ENCODE measurements around the gene C11orf86.
A peak's percentile ranks its signal among the peaks of the same experiment; 100 is the strongest.
"Not testable (repeated sequence)": the region's sequence is repeated elsewhere in the genome, so short reads cannot be mapped to it uniquely, and the experiment has no call there.

The C11orf86 gene

GRCh38 chr11:66951927-66952337 is 23.2 kb upstream of the C11orf86 start:
- Histone ChIP-seq H3K4me1 (ENCODE audit: control insufficient read depth, insufficient read depth, low read length, unreplicated experiment) (peaks cover 17% of the 10 kb centered on the region), H2AFZ (ENCODE audit: low read length, unreplicated experiment) (no peak overlapping the region), H3K4me3 (ENCODE audit: low read depth, low read length) (no peak overlapping the region), H3K27me3 (ENCODE audit: insufficient read depth, low read length) (no peaks in the 10 kb centered on the region), H3K36me3 (ENCODE audit: insufficient read depth, low read length) (peaks cover under 1% of the 10 kb centered on the region; the same call in 1 of the 2 replicates), H3K79me2 (ENCODE audit: control insufficient read depth, insufficient read depth, low read length, unreplicated experiment) (no peaks in the 10 kb centered on the region), H3K27ac (ENCODE audit: low read depth, low read length) (no peak overlapping the region)

DNA sequence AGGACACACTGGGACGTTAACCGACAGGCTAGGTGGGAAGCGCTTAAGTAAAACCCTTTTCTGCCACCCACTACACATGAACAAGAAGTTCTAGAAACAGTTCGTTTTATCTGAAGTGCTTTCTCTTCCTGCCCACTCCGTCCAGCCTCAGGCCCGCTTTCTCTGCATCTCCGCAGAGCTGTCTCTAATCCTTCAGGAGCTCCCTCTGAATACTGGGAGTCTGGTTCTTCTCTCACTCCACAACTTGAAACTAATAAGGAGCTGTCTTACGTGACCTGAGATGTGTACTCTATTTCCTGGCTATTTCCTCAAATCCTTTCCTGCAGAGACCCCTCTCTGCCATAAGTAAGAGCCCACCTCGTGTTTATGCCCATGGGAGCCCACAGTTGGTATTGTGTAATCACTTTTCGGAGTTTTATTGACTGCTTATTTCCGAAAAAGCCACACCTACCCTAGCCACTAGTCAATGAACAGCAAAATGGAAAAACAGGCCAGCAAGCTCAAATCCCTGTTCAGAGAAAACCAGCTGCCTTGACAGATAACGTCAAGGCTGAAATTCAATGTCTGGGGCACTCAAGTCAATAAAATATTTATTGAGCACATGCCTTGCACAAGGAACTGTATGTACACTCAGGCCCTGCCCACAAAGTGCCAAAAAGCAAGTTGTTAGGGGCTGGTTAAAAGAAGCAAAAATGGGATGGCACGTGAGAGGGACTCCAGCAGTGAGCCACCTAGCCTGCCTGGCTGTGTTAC is 21.8 kb upstream of the C11orf86 start:
- Histone ChIP-seq H3K79me2 (ENCODE audit: control insufficient read depth, insufficient read depth, low read length, unreplicated experiment) (no peaks in the 10 kb centered on the region), H3K4me3 (ENCODE audit: low read depth, low read length) (no peak overlapping the region), H2AFZ (ENCODE audit: low read length, unreplicated experiment) (no peak overlapping the region), H3K27ac (ENCODE audit: low read depth, low read length) (no peak overlapping the region), H3K27me3 (ENCODE audit: insufficient read depth, low read length) (no peaks in the 10 kb centered on the region), H3K36me3 (ENCODE audit: insufficient read depth, low read length) (no peaks in the 10 kb centered on the region), H3K4me1 (ENCODE audit: control insufficient read depth, insufficient read depth, low read length, unreplicated experiment) (peaks cover 23% of the 10 kb centered on the region)

GRCh38 chr11:66956689-66957290 is 18.3 kb upstream of the C11orf86 start:
- Histone ChIP-seq H3K27me3 (ENCODE audit: insufficient read depth, low read length) (no peaks in the 10 kb centered on the region), H3K4me1 (ENCODE audit: control insufficient read depth, insufficient read depth, low read length, unreplicated experiment) (peaks cover 20% of the 10 kb centered on the region), H3K36me3 (ENCODE audit: insufficient read depth, low read length) (no peaks in the 10 kb centered on the region), H2AFZ (ENCODE audit: low read length, unreplicated experiment) (no peak overlapping the region), H3K79me2 (ENCODE audit: control insufficient read depth, insufficient read depth, low read length, unreplicated experiment) (no peaks in the 10 kb centered on the region), H3K27ac (ENCODE audit: low read depth, low read length) (peak overlapping the region; percentile 45), H3K4me3 (ENCODE audit: low read depth, low read length) (peak overlapping the region; percentile 90)

DNA sequence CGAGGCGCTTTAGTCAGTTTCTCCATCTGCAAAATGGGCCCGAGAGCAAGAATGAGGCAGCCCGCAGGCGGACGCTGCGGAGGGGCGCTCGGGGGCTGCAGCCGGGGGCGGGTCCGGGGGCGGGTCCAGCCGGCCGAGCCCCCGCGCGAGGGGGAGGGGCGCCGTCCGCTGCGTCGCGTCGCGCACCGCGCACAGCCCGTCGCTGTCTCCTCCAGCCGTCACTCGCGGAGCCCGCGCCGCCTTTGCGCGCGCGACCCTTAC is 17.2 kb upstream of the C11orf86 start:
- no peaks in the 10 kb centered on the region for H3K36me3 ChIP-seq (ENCODE audit: insufficient read depth, low read length)
- H3K79me2 ChIP-seq (ENCODE audit: control insufficient read depth, insufficient read depth, low read length, unreplicated experiment): no peaks in the 10 kb centered on the region
- peak overlapping the region; percentile 54; the same call in 1 of the 2 replicates for H3K27ac ChIP-seq (ENCODE audit: low read depth, low read length)
- H3K4me3 ChIP-seq (ENCODE audit: low read depth, low read length): peak overlapping the region; percentile 90
- no peaks in the 10 kb centered on the region for H3K27me3 ChIP-seq (ENCODE audit: insufficient read depth, low read length)
- H3K4me1 ChIP-seq (ENCODE audit: control insufficient read depth, insufficient read depth, low read length, unreplicated experiment): peaks cover 16% of the 10 kb centered on the region
- H2AFZ ChIP-seq (ENCODE audit: low read length, unreplicated experiment): peak overlapping the region; percentile 8

DNA sequence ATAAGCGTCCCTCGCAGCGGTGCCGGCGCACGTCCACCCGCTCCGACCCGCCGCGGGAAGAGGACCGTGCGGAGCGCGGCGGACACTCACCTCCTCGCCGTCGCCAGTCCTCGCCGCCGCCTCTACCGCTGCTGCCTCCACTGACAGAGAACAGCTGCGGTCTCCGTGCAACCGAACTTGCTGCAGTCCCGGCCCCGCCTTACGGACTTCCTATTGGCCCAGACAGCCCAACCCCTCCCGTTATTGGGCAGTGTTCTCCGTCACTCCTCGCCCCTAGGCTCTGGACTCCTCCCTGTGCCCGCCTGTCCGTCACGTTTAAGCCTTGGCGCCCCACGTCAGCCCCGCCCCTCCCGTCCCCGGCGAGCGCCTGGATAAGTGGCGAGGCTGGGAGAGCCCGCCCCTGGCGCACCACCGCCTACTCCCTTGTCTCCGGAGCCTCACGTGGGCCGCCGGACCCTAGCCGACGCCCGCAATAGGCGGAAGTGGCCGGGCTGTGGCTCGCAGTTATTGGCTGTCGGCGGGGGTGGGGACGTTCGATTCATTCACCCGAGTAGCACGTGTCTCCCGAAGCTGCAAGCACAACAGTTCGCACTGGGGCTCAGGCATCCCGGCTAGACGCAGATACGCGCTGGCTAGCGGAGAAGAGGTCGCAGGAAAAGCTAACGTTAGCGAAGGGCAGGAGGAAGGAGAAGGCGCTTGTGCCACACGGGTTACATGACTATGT is 16.7 kb upstream of the C11orf86 start, which contains the start of gene PC:
PC (minus strand) TSS at position 152 of the 724 bp plus-strand sequence. CDS start 86,224 bp downstream, outside the sequence.
- Histone ChIP-seq H2AFZ (ENCODE audit: low read length, unreplicated experiment) (peak within 1 kb of the TSS; percentile 19), H3K27ac (ENCODE audit: low read depth, low read length) (peak within 1 kb of the TSS; percentile 54), H3K36me3 (ENCODE audit: insufficient read depth, low read length) (no peaks in the 10 kb centered on the region), H3K27me3 (ENCODE audit: insufficient read depth, low read length) (no peaks in the 10 kb centered on the region), H3K79me2 (ENCODE audit: control insufficient read depth, insufficient read depth, low read length, unreplicated experiment) (no peaks in the 10 kb centered on the region), H3K4me3 (ENCODE audit: low read depth, low read length) (peak within 1 kb of the TSS; percentile 90), H3K4me1 (ENCODE audit: control insufficient read depth, insufficient read depth, low read length, unreplicated experiment) (peaks cover 16% of the 10 kb centered on the region)

DNA sequence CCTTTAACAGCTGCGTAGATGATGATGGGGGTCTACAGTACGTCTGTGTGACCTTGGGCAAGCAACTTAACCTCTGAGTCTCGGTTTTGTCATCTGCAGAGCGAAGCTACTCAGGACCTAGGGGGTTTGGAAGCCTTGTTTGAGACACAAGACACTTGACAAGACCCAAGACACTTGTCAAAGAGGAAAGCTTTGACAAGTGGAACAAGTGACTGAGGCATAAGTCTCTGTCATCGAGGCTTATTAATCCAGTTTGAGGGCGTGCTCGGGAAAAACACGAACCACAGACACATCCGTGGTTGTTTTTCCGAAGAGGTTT is 16.2 kb upstream of the C11orf86 start:
- Histone ChIP-seq H3K36me3 (ENCODE audit: insufficient read depth, low read length) (no peaks in the 10 kb centered on the region), H3K27me3 (ENCODE audit: insufficient read depth, low read length) (no peaks in the 10 kb centered on the region), H3K4me3 (ENCODE audit: low read depth, low read length) (peak overlapping the region; percentile 69), H3K4me1 (ENCODE audit: control insufficient read depth, insufficient read depth, low read length, unreplicated experiment) (peaks cover 16% of the 10 kb centered on the region), H3K27ac (ENCODE audit: low read depth, low read length) (no peak overlapping the region; the same call in 1 of the 2 replicates), H2AFZ (ENCODE audit: low read length, unreplicated experiment) (peak overlapping the region; percentile 19), H3K79me2 (ENCODE audit: control insufficient read depth, insufficient read depth, low read length, unreplicated experiment) (no peaks in the 10 kb centered on the region)

DNA sequence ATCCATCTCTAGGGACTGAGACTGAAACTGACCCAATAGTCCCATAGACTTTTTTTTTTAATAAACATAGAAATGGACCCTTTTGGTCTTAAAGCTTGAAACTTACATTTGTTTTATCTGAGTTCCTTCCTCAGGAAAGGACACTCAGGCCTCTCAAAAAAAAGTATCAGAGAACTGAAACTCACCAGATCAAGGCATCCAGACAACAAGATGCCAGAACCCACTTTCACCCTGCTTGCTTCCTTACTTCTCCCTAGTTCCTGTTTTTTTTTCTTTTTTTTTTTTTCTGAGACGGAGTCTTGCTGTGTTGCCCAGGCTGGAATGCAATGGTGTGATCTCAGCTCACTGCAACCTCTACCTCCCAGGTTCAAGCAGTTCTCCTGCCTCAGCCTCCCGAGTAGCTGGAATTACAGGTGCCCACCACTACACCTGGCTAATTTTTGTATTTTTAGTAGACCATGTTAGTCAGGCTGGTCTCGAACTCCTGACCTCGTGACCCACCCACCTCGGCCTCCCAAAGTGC is 13.4 kb upstream of the C11orf86 start:
- not testable (repeated sequence) for H3K4me3 ChIP-seq (ENCODE audit: low read depth, low read length); H3K27me3 ChIP-seq (ENCODE audit: insufficient read depth, low read length); H3K36me3 ChIP-seq (ENCODE audit: insufficient read depth, low read length); H3K79me2 ChIP-seq (ENCODE audit: control insufficient read depth, insufficient read depth, low read length, unreplicated experiment); H3K27ac ChIP-seq (ENCODE audit: low read depth, low read length); H2AFZ ChIP-seq (ENCODE audit: low read length, unreplicated experiment)
- peaks cover 24% of the 10 kb centered on the region for H3K4me1 ChIP-seq (ENCODE audit: control insufficient read depth, insufficient read depth, low read length, unreplicated experiment)

- Histone ChIP-seq H3K79me2 (ENCODE audit: control insufficient read depth, insufficient read depth, low read length, unreplicated experiment) (no peaks in the 10 kb centered on the region), H2AFZ (ENCODE audit: low read length, unreplicated experiment) (no peak overlapping the region), H3K27ac (ENCODE audit: low read depth, low read length) (no peak overlapping the region), H3K4me3 (ENCODE audit: low read depth, low read length) (no peak overlapping the region), H3K4me1 (ENCODE audit: control insufficient read depth, insufficient read depth, low read length, unreplicated experiment) (peaks cover 21% of the 10 kb centered on the region), H3K36me3 (ENCODE audit: insufficient read depth, low read length) (no peaks in the 10 kb centered on the region), H3K27me3 (ENCODE audit: insufficient read depth, low read length) (no peaks in the 10 kb centered on the region)
Observed at GRCh38 chr11:66962247-66962646, 12.9 kb upstream of the C11orf86 start.

- no peaks in the 10 kb centered on the region for H3K79me2 ChIP-seq (ENCODE audit: control insufficient read depth, insufficient read depth, low read length, unreplicated experiment)
- no peaks in the 10 kb centered on the region for H3K36me3 ChIP-seq (ENCODE audit: insufficient read depth, low read length)
- H3K27me3 ChIP-seq (ENCODE audit: insufficient read depth, low read length): no peaks in the 10 kb centered on the region
- peaks cover 24% of the 10 kb centered on the region for H3K4me1 ChIP-seq (ENCODE audit: control insufficient read depth, insufficient read depth, low read length, unreplicated experiment)
- no peak overlapping the region for H3K27ac ChIP-seq (ENCODE audit: low read depth, low read length)
- H2AFZ ChIP-seq (ENCODE audit: low read length, unreplicated experiment): no peak overlapping the region
- H3K4me3 ChIP-seq (ENCODE audit: low read depth, low read length): no peak overlapping the region
Observed at GRCh38 chr11:66962801-66963200, 12.3 kb upstream of the C11orf86 start.

GRCh38 chr11:66964495-66964894 is 10.6 kb upstream of the C11orf86 start:
- H3K27ac ChIP-seq (ENCODE audit: low read depth, low read length): no peak overlapping the region
- H3K4me3 ChIP-seq (ENCODE audit: low read depth, low read length): no peak overlapping the region
- no peaks in the 10 kb centered on the region for H3K79me2 ChIP-seq (ENCODE audit: control insufficient read depth, insufficient read depth, low read length, unreplicated experiment)
- H3K27me3 ChIP-seq (ENCODE audit: insufficient read depth, low read length): no peaks in the 10 kb centered on the region
- H3K4me1 ChIP-seq (ENCODE audit: control insufficient read depth, insufficient read depth, low read length, unreplicated experiment): peaks cover 32% of the 10 kb centered on the region
- H2AFZ ChIP-seq (ENCODE audit: low read length, unreplicated experiment): peak overlapping the region; percentile 11
- no peaks in the 10 kb centered on the region for H3K36me3 ChIP-seq (ENCODE audit: insufficient read depth, low read length)

All from ACC112 (cell line).